HCT116 (cell line): Measurements from ENCODE around the gene GRK5. TPM values are rescaled to one million over a fixed set of nuclear protein-coding genes. Genes with fewer than 3 reads are reported as not detected.

Source experiments
- ATAC-seq: fragments of 200-7000 bp; cut with Tn5 transposase; 2 replicates; pipeline ENCODE4 v1.9.1; 2020; ENCODE audit warnings: mild to moderate bottlenecking, moderate library complexity
- BruUV-seq: library from RNA; stranded (reverse); fragments of 400-500 nt; replicated peaks from 2 replicates; lab custom pipeline; 2021; lab: Mats Ljungman, UMichigan
- CTCF ChIA-PET: fragments of 300-600 bp; sonication (Branson Sonifier 250); formaldehyde crosslinking; loops from one replicate; lab custom pipeline; 2021; ENCODE audit warnings: antibody characterized with exemption; lab: Charles Lee
- POLR2A ChIA-PET: fragments of 300-600, 350-600 bp; sonication (Branson Sonifier 250); formaldehyde crosslinking; loops from one replicate; lab custom pipeline; 2021; ENCODE audit warnings: antibody characterized with exemption; lab: Charles Lee
- RAD21 ChIA-PET, 2 experiments: fragments of 300-600 bp; sonication (Branson Sonifier 250); formaldehyde crosslinking; loops; one replicate each; lab custom pipeline; 2023; ENCODE audit warnings: low total read pairs in 2 of 2; ENCODE audit not compliant: uncharacterized antibody in 2 of 2, unreplicated experiment in 2 of 2, low non-redundant PET in 1 of 2; lab: Charles Lee
- DNase-seq: peaks from one replicate; pipeline ENCODE4 v3.0.0-alpha.2; 2010; ENCODE audit warnings: low read depth, low spot score
- H2AFZ ChIP-seq: fragments of 200-600 bp; shearing (Covaris generic), sonication (generic); 2 replicates; pipeline ENCODE4 v1.6.1; 2017; ENCODE audit warnings: low read depth, mixed run types, mixed read lengths, antibody characterized with exemption, low read length; ENCODE audit not compliant: poor library complexity, severe bottlenecking
- H3K27ac ChIP-seq: 2 replicates; pipeline ENCODE4 v1.5.1; 2012; ENCODE audit warnings: low read depth, low read length
- H3K27me3 ChIP-seq: fragments of 200-600 bp; sonication (generic); 2 replicates; pipeline ENCODE4 v1.6.1; 2016; ENCODE audit warnings: mixed run types, low read length, mixed read lengths; ENCODE audit not compliant: insufficient read depth
- H3K36me3 ChIP-seq, 2 experiments: fragments of 200-500 bp in 1 of 2; fragments of 200-600 bp in 1 of 2; sonication (Bioruptor generic) in 1 of 2; sonication (generic) in 1 of 2; 2 replicates each; pipeline versions ENCODE4 v1.5.1 to v1.6.1; 2014 to 2016; ENCODE audit warnings: low read length in 2 of 2, inconsistent platforms in 1 of 2, mixed read lengths in 1 of 2, mixed run types in 1 of 2; ENCODE audit not compliant: insufficient read depth in 2 of 2, control insufficient read depth in 1 of 2
- H3K4me1 ChIP-seq, 2 experiments: fragments of 200-600 bp in 1 of 2; sonication (generic) in 1 of 2; 2 replicates each; pipeline versions ENCODE4 v1.5.1 to v1.6.1; 2012 to 2017; ENCODE audit warnings: low read length in 2 of 2, inconsistent platforms in 1 of 2, mild to moderate bottlenecking in 1 of 2, mixed read lengths in 1 of 2, mixed run types in 1 of 2, moderate library complexity in 1 of 2; ENCODE audit not compliant: insufficient read depth in 2 of 2, control insufficient read depth in 1 of 2
- H3K4me2 ChIP-seq: fragments of 200-600 bp; sonication (generic); 2 replicates; pipeline ENCODE4 v1.6.1; 2017; ENCODE audit warnings: mixed run types, low read length, mixed read lengths
- H3K4me3 ChIP-seq, 2 experiments: fragments of 200-600 bp in 1 of 2; sonication (generic) in 1 of 2; replicated peaks in 1 of 2; 2 replicates each; pipeline ENCODE4 v1.5.1; 2011 to 2016; ENCODE audit warnings: low read length in 2 of 2, control low read depth in 1 of 2, low read depth in 1 of 2, mild to moderate bottlenecking in 1 of 2, mixed read lengths in 1 of 2, mixed run types in 1 of 2
- H3K79me2 ChIP-seq: fragments of 200-600 bp; sonication (generic); 2 replicates; pipeline ENCODE4 v1.6.1; 2017; ENCODE audit warnings: mild to moderate bottlenecking, mixed run types, low read length, moderate library complexity, mixed read lengths; ENCODE audit not compliant: insufficient read depth
- H3K9ac ChIP-seq: fragments of 200-600 bp; sonication (generic); 2 replicates; pipeline ENCODE4 v1.6.1; 2016; ENCODE audit warnings: low read length, mixed read lengths
- H3K9me2 ChIP-seq: fragments of 200-600 bp; sonication (generic), shearing (Covaris generic); 2 replicates; pipeline ENCODE4 v1.6.1; 2017; ENCODE audit warnings: mixed run types, mild to moderate bottlenecking, moderate library complexity; ENCODE audit not compliant: insufficient read depth
- H3K9me3 ChIP-seq, 2 experiments: fragments of 200-500 bp in 1 of 2; fragments of 200-600 bp in 1 of 2; sonication (Bioruptor generic) in 1 of 2; sonication (generic) in 1 of 2; 2 replicates each; pipeline ENCODE4 v1.6.1; 2014 to 2017; ENCODE audit warnings: low read length in 2 of 2, mixed read lengths in 2 of 2, inconsistent platforms in 1 of 2, low read depth in 1 of 2, mild to moderate bottlenecking in 1 of 2, mixed run types in 1 of 2, moderate library complexity in 1 of 2; ENCODE audit not compliant: control insufficient read depth in 1 of 2, insufficient read depth in 1 of 2
- H4K20me1 ChIP-seq: fragments of 200-600 bp; sonication (generic), shearing (Covaris generic); 2 replicates; pipeline ENCODE4 v1.6.1; 2017; ENCODE audit warnings: mixed run types, mild to moderate bottlenecking, moderate library complexity; ENCODE audit not compliant: insufficient read depth
- ATF3 ChIP-seq: IDR thresholded peaks from 2 replicates; pipeline ENCODE4 v1.6.1; 2012
- CEBPB ChIP-seq: IDR thresholded peaks from 2 replicates; pipeline ENCODE4 v1.6.1; 2012; ENCODE audit warnings: low read depth
- CTCF ChIP-seq, 3 experiments: fragments of 200-600 bp in 1 of 3; sonication (generic) in 1 of 3; IDR thresholded peaks in 2 of 3; conservative IDR thresholded peaks in 1 of 3; 2 replicates each; pipeline ENCODE4 v1.5.1; 2012 to 2017; ENCODE audit warnings: low read depth in 2 of 3, low read length in 2 of 3, antibody characterized with exemption in 1 of 3, borderline replicate concordance in 1 of 3, control low read depth in 1 of 3, mild to moderate bottlenecking in 1 of 3, mixed read lengths in 1 of 3, mixed run types in 1 of 3, moderate library complexity in 1 of 3; ENCODE audit not compliant: insufficient read depth in 1 of 3
- EGR1 ChIP-seq: IDR thresholded peaks from 2 replicates; pipeline ENCODE4 v1.6.1; 2012; ENCODE audit warnings: low read depth
- EZH2 ChIP-seq: fragments of 200-600 bp; sonication (generic); IDR thresholded peaks from 2 replicates; pipeline ENCODE4 v1.6.1; 2017; ENCODE audit warnings: antibody characterized with exemption, mixed run types
- EZH2phosphoT487 ChIP-seq: fragments of 200-600 bp; IDR thresholded peaks from 2 replicates; pipeline ENCODE4 v1.6.1; 2018; ENCODE audit warnings: antibody characterized with exemption, borderline replicate concordance
- JUND ChIP-seq: IDR thresholded peaks from 2 replicates; pipeline ENCODE4 v1.6.1; 2012
- POLR2A ChIP-seq: IDR thresholded peaks from 2 replicates; pipeline ENCODE4 v1.7.0; 2011; ENCODE audit warnings: borderline replicate concordance; ENCODE audit not compliant: insufficient read depth, insufficient read length; ENCODE audit errors: extremely low read depth
- POLR2AphosphoS5 ChIP-seq: IDR thresholded peaks from 2 replicates; pipeline ENCODE4 v1.6.1; 2011; ENCODE audit warnings: mild to moderate bottlenecking, low read depth, low read length, moderate library complexity
- RAD21 ChIP-seq: IDR thresholded peaks from 2 replicates; pipeline ENCODE4 v1.6.1; 2012; ENCODE audit warnings: low read depth, mild to moderate bottlenecking
- REST ChIP-seq: IDR thresholded peaks from 2 replicates; pipeline ENCODE4 v1.6.1; 2012; ENCODE audit warnings: low read depth
- SIN3A ChIP-seq: IDR thresholded peaks from 2 replicates; pipeline ENCODE4 v1.6.1; 2012; ENCODE audit warnings: low read depth
- SRF ChIP-seq: IDR thresholded peaks from 2 replicates; pipeline ENCODE4 v1.6.1; 2012; ENCODE audit warnings: low read depth
- TCF7L2 ChIP-seq: IDR thresholded peaks from 2 replicates; pipeline ENCODE4 v1.7.0; 2011; ENCODE audit warnings: borderline replicate concordance, inconsistent platforms; ENCODE audit not compliant: insufficient read depth, insufficient read length; ENCODE audit errors: extremely low read depth
- YY1 ChIP-seq: IDR thresholded peaks from 2 replicates; pipeline ENCODE4 v1.6.1; 2011; ENCODE audit warnings: low read length, low read depth, moderate library complexity, mild to moderate bottlenecking; ENCODE audit not compliant: insufficient replicate concordance; ENCODE audit errors: extremely low read depth
- ZFX ChIP-seq: fragments of 450-650 bp; IDR thresholded peaks from 2 replicates; pipeline ENCODE4 v1.6.1; 2017
- ZNF274 ChIP-seq: fragments of 200-500 bp; sonication (Bioruptor generic); IDR thresholded peaks from 2 replicates; pipeline ENCODE4 v1.6.1; 2014; ENCODE audit warnings: mild to moderate bottlenecking, low read depth, low read length, inconsistent platforms
- intact Hi-C: fragments of 100-400 bp; cut with micrococcal nuclease; formaldehyde crosslinking; loops from 2 replicates; pipeline ENCODE4 v1.10.0; 2022
- total RNA-seq: library from RNA; stranded (reverse); gene quantifications from one replicate; pipeline ENCODE4 v1.2.1, GENCODE V29; 2021; ENCODE audit not compliant: unreplicated experiment

GRK5 gene
- total RNA-seq, 1 experiment from 2014 or later, result 7.3 TPM

GRCh38 chr10:119273413-119273812 lies 66.0 kb downstream of the GRK5 start:
- H3K4me1 ChIP-seq, result peaks cover 33 to 48% of the 10 kb centered on the region in 2 experiments
- intact Hi-C loops, result no loop called here
- RAD21 ChIA-PET, result no interaction called here
- no peaks in the 10 kb centered on the region for H3K9me3 ChIP-seq
- H3K36me3 ChIP-seq, result no peaks in the 10 kb centered on the region
- no peak overlapping the region for H2AFZ ChIP-seq
- H3K9me2 ChIP-seq, result no peaks in the 10 kb centered on the region
- H3K79me2 ChIP-seq, result no peaks in the 10 kb centered on the region
- POLR2A ChIA-PET, result no interaction called here
- no TSS peak for BruUV-seq
- no peak overlapping the region for H3K4me2 ChIP-seq
- no peak overlapping the region for H3K9ac ChIP-seq
- DNase-seq, result no peak
- H3K27me3 ChIP-seq, result no peaks in the 10 kb centered on the region
- TF ChIP-seq CEBPB (no peak), EZH2phosphoT487 (no peak), EGR1 (no peak), RAD21 (no peak), ATF3 (no peak), EZH2 (no peak), ZNF274 (no peak), POLR2AphosphoS5 (no peak), SIN3A (no peak), TCF7L2 (no peak), ZFX (no peak), JUND (no peak), SRF (no peak), YY1 (no peak), REST (no peak), CTCF (IDR thresholded peaks at IDR 0.05 in 2 of 3, conservative IDR thresholded peaks at IDR 0.05 in 1 of 3; ENCODE audit: borderline replicate concordance in 1 of 3, insufficient read depth in 1 of 3, low read depth in 2 of 3, low read length in 2 of 3) (no peak), POLR2A (no peak)
- no peak for ATAC-seq
- no peaks in the 10 kb centered on the region for H4K20me1 ChIP-seq
- H3K27ac ChIP-seq, result no peak overlapping the region
- no peak overlapping the region for H3K4me3 ChIP-seq
- CTCF ChIA-PET, result no interaction called here
